ENCODE measurements around the gene CNTN4.

DNA sequence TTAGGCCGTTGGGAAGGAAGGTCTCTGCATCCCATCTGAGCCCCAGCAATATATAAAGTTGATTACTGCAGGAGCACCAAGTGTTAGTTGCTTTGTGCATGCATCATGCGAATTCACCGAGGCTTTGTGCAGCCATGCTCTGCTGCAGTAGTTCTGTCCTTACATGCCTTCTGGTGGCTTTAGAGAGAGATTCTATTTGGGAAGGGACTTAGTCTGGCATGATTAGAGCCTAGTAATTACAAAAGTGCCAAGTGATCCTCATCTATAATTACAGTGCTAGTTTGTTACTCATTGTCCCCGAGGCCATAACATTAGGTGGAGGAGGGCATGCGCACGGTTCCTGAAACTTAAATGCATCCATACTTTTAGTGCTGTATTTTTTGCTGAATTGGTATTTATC lies 353.6 kb downstream of the CNTN4 start:
- TF ChIP-seq SP1 (IDR thresholded peaks at IDR 0.05) (no peak), ELF4 (IDR thresholded peaks at IDR 0.05) (no peak), BHLHE40 (IDR thresholded peaks at IDR 0.05; ENCODE audit: borderline replicate concordance) (no peak), PKNOX1 (IDR thresholded peaks at IDR 0.05) (no peak), FOXK2 (IDR thresholded peaks at IDR 0.05) (no peak), ZNF384 (IDR thresholded peaks at IDR 0.05) (no peak), L3MBTL2 (conservative IDR thresholded peaks at IDR 0.05) (no peak), SUZ12 (IDR thresholded peaks at IDR 0.05) (no peak), ARNT (IDR thresholded peaks at IDR 0.05) (no peak), FOXM1 (IDR thresholded peaks at IDR 0.05; ENCODE audit: borderline replicate concordance) (no peak)

Measured in HEK293T (cell line).